Measurements from ENCODE around the gene HSD17B8.

The HSD17B8 gene

GRCh38 chr6:33204415-33205190 lies at the start of gene HSD17B8:
TSS of gene HSD17B8 (plus strand) at chr6:33204655. CDS start at chr6:33204669, 14 bp downstream.
- peak; percentile 94 to 95 for DNase-seq (ENCODE audit: low read depth in 2 of 2)

DNA sequence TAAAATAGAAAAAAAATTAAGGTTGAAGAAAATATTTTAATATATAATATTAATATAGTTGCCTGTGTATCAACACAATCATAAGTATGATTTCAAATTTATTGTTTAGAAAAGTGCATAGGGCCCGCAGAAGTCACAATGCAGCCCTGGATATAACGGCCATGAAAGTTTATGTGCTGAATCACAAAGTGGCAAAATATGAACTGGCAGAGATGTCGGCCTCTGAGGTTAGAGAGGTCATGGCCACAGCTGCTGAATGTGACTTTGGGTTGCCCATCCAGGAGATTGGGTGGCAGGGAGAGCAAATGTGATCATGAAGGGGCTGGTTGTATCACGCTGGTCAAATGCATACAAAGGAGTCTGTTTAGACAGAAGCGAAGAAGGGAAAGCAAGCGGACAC lies 47.9 kb upstream of the HSD17B8 start:
- DNase-seq (ENCODE audit: low read depth in 2 of 2), result no peak

DNA sequence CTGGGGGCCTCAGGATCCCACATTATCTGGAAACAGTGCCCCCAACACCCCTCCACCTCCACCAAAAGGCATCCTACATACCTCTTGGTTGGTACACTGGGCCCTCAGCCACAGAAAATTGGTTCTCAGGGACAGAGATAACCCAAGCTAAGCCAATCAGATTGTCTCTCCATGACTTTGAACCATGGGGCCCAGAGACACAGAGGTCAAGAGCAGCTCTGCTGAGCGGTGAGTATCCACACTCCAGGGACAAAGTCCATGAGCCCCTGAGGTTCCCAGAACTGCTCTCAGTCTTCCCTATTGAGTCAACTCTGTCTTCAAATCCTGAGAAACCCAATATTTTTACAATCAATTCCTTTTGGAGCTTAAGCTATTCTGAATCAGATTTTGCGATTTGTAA lies 47.5 kb upstream of the HSD17B8 start:
- no peak for DNase-seq (ENCODE audit: low read depth in 2 of 2)

- DNase-seq (ENCODE audit: low read depth in 2 of 2), result no peak
These were observed 44.4 kb upstream of the HSD17B8 start for GRCh38 chr6:33160096-33160495.

GRCh38 chr6:33160728-33161344 lies 43.6 kb upstream of the HSD17B8 start:
- no peak for DNase-seq (ENCODE audit: low read depth in 2 of 2)

DNA sequence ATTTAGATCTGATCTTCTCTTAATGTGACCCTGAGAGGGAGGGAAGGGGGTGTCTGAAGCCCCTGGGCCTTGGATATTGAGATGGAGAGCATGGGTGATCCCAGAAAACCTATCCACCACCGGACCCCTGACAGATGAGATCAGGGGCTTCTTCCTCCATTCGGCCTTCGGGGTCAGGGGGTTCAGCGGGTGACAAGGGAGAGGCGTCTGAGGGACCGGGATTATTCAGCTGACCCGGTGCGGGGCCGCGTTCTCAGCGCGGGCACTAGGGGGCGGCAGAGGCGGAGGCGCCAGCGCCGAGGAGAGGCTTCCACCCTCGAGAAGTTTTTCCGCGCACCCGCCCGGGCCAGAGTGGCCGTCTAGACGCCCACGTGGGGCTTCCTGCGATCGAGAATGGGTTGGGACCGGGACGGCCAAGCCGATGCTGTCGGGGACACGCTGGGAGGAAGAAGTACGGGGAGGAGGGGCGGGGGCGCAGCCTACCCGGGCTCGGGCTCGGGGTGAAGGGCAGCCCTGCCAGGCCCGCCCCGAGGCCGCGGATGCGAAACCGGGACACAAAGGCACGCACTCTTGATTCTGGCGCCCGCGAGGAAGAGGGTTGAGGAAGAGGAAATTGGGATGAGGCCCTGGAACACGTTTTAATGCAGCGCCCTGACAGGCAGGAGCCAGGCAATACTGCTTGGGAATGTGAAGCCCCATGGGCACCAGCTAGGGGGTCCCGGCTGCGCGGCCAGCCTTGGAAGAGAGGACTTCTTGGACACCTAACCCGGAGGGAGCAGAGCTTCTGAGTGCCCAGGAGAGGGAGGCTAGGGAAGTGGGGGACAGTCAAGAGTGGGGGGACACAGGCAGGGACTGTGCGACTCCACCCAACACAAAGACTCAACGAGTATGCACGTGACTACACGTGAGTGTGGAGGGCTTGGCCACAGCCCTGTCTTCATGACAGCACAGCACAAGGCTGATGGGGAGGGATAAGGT lies 42.8 kb upstream of the HSD17B8 start:
- DNase-seq (ENCODE audit: low read depth in 2 of 2), result peak; percentile 71 to 75

DNA sequence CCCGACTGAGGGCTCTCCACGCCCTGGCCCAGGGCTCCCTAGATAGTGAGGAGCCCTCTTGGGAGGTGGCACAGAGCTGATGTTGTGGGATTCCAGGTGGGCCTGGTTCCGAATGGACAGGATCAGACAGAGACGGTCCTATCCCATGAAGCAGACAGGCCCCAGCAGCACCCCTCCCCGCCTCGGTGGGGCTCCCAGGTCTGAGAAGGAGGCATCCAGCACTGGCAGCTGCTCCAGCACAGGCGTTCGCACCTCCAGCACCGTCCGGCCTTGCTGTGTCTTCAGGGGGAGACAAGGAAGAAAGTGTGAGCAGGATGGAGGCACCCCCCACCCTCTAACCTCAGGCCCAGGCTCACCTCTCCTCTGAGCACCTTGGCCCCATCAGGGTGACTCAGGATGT lies 40.9 kb upstream of the HSD17B8 start:
- DNase-seq (ENCODE audit: low read depth in 2 of 2), result no peak

GRCh38 chr6:33164176-33164575 lies 40.3 kb upstream of the HSD17B8 start:
- DNase-seq (ENCODE audit: low read depth in 2 of 2), result no peak

- DNase-seq (ENCODE audit: low read depth in 2 of 2), result no peak
These were observed 39.6 kb upstream of the HSD17B8 start for GRCh38 chr6:33164665-33165373.

GRCh38 chr6:33165581-33166258 lies 38.7 kb upstream of the HSD17B8 start:
- no peak for DNase-seq (ENCODE audit: low read depth in 2 of 2)

DNA sequence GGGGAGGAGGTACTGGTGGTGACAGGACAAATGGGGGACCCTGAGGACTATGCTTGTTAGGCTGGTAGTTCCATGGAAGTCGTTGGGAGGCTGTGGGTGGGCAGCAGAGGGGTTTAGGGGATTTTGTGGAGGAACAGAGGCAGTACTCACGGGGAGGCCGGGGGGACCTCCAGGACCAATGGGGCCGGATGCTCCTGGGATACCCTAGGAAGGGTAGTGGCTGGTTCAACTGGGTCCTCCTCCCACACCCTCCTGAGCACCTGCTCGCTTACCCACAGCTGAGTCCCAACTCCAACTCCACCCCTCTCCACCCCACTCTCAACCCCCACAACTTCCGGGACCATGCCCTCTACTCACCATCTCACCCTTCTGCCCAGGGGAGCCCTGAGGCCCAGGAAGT lies 38.1 kb upstream of the HSD17B8 start:
- no peak for DNase-seq (ENCODE audit: low read depth in 2 of 2)

DNA sequence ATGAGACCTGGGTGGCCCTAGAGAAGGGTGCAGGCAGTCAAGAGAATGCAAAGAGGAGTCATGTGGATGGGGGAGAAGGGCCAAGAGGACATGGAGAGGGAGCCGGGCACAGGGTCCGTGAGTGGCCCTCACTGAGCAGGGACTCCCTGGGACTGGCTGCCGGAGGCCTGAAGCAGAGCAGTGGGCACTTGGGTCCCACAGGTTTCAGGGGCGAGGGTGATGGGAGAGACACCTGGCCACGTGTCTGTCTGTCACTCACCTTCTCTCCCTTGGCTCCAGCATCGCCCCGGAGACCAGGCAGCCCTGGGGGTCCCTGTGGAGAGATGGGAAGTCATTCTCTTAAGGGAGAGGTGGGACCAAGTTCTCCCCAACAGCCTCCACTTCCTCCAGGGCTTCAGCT lies 37.6 kb upstream of the HSD17B8 start:
- no peak for DNase-seq (ENCODE audit: low read depth in 2 of 2)

DNA sequence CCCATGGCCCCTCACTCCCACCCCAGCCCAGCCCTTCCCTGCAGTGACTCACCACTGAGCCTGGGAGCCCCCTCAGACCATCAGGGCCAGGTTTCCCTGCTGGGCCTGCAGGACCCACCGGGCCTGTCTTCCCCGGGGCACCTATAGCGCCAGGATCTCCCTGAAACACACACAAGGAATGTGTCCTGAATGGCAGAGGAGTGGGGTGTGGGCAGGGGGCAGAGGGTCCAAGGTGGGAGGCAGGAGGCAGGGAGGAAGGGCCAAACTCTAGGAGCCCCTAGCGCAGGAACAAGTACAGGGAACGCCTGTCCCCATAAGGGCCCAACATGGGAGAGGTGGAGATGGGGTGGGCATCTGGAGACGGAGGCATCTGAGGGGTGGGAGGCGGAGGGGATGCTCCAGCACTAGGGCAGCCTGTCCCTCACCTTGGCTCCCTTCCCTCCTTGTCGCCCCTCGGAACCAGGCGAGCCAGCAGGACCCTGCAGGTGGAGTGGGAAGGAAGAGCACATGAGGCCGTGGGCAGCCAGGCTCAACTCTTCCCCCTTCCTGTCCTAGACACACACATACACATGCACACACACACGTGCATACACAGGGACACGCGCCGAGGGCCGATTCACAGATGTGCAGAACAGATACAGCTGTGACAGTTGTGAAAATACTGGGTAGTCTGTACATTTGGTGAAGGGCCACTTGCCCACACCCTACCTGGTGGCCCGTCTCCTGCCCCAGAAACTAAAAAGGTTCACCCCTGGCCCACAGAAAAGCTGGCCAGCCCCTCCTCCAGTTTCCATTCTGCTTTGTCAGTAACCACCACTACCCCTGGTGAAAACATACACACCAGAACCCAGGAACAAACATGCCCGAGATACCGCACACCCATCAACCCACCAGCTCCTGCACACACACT lies 36.8 kb upstream of the HSD17B8 start:
- no peak for DNase-seq (ENCODE audit: low read depth in 2 of 2)

- DNase-seq (ENCODE audit: low read depth in 2 of 2), result no peak
These were observed 36.2 kb upstream of the HSD17B8 start for GRCh38 chr6:33168284-33168601.

- DNase-seq (ENCODE audit: low read depth in 2 of 2), result no peak
These were observed 35.8 kb upstream of the HSD17B8 start for GRCh38 chr6:33168639-33169038.

- DNase-seq (ENCODE audit: low read depth in 2 of 2), result no peak
These were observed 34.9 kb upstream of the HSD17B8 start for GRCh38 chr6:33169291-33170175.

DNA sequence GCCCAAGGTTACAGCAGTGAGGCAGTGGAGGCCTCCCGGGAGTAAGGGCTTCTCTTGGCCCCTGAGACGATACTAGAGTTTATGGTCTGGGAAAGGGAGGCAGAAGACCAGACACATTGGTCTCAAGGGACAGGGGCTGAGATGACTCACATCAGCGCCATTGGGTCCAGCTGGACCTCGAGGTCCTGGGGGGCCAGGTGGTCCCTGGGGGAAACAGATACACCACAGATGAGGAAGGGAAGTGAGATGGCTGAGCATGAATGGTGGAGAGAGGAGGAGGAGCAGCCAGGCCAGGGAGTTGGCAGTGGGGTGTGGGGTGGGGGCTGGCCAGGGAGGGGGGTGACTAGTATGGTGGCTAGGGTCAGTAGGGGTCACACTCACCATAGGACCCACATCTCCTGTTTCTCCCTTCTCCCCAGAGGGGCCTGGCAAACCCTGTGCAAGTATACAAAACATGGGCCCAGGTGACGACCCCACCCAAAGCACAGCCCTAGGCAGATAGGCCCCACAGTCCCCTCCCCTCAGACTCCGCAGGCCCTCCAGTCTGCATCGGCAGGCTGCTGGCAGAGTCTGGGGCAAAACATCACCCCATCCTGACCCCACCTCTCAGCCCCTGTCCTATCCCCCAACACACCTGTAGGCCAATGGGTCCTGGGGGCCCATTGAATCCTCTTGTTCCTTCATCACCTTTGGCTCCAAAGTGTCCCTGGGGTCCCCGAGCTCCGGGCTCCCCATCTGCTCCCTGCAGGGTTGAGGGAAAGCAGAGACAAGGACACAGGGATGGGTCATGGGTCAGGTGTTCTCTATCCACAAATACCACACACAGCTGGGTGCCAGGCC lies 34.1 kb upstream of the HSD17B8 start:
- no peak for DNase-seq (ENCODE audit: low read depth in 2 of 2)

Data from stimulated activated CD8-positive, alpha-beta memory T cell treated with anti-CD3 and anti-CD28 coated beads, Interleukin-15, amount 100 ng/mL, for 48 hours (primary cell).